Stimulated activated CD4-positive, alpha-beta T cell treated with anti-CD3 and anti-CD28 coated beads, Interleukin-2, amount 100 ng/mL, for 4 hours (primary cell): ENCODE measurements around the gene PDE1A.
"Not testable (repeated sequence)": the region's sequence is repeated elsewhere in the genome, so short reads cannot be mapped to it uniquely, and the experiment has no call there.

ENCODE experiments used
- DNase-seq: peaks from one replicate; pipeline ENCODE4 v3.0.0-alpha.2; 2020; ENCODE audit warnings: low read depth

Gene PDE1A

DNA sequence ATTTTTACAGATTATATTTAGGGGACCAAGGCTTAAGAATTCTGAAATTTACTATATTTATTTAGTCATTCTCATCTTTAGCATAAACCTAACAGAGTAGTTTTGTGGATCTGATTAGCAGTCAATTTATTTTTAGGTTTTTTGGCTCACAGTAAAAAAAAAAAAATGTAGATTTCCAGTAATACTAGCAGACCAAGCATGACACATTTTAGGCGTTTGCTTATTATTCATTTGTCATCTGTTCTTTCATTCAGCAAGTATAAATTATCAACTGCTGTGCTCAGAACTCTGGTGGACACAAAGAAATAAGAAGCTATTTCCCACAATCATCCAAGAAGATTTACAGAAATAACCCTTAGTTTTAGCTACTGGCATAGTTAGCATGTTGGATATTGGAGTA lies 20.6 kb downstream of the PDE1A start:
- DNase-seq, result no peak

DNA sequence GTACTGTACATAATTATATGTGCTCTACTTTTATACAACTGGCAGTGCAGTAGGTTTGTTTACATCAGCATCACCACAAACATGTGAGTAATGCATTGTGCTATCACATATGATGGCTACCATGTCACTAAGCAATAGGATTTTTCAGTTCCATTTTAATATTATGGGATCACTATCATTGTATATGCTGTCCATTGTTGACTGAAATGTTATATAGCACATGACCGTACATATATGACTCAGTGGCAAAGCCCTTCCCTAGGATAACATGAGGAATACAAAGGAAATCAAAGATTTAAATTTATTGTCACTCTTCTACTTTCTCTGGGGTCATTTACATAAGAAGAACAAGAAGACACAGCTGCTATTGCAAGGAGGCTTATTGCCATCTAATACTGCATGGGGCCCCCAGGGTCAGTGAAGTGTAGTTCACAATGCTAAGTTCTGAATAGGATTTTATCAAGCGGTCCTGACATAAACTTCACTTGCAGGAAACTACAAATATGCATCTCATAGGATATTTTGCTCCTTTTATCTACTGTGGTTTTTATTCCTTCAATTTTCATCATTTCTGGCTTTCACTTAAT lies 21.8 kb downstream of the PDE1A start:
- no peak for DNase-seq

GRCh38 chr2:182404092-182404491 lies 22.7 kb downstream of the PDE1A start:
- DNase-seq, result no peak

GRCh38 chr2:182393270-182393760 lies 33.5 kb downstream of the PDE1A start:
- DNase-seq, result no peak

- DNase-seq, result no peak
These were observed 35.4 kb downstream of the PDE1A start for GRCh38 chr2:182391443-182391842.

GRCh38 chr2:182386267-182386880 lies 40.5 kb downstream of the PDE1A start:
- not testable (repeated sequence) for DNase-seq

GRCh38 chr2:182384860-182385259 lies 42.0 kb downstream of the PDE1A start:
- no peak for DNase-seq

DNA sequence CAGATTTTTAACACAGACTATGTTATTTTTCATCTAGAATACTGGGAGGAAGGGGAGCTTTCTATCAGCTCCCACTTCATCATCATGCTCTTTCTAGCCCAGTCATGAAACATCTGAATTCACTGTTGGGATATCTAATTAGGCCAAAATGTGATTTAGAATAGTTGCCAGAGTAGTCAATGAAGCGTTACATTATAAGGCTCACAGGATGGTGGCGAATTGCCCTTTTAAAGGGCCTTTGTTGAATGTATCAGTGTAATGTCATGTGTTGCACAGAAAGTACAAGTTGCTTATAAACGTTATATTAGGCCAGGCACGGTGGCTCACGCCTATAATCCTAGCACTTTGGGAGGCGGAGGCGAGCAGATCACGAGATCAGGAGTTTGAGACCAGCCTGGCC lies 45.6 kb downstream of the PDE1A start:
- no peak for DNase-seq

- DNase-seq, result no peak
These were observed 47.6 kb downstream of the PDE1A start for GRCh38 chr2:182379241-182379640.

GRCh38 chr2:182378759-182379158 lies 48.1 kb downstream of the PDE1A start:
- no peak for DNase-seq

GRCh38 chr2:182377467-182377866 lies 49.4 kb downstream of the PDE1A start:
- DNase-seq, result no peak

DNA sequence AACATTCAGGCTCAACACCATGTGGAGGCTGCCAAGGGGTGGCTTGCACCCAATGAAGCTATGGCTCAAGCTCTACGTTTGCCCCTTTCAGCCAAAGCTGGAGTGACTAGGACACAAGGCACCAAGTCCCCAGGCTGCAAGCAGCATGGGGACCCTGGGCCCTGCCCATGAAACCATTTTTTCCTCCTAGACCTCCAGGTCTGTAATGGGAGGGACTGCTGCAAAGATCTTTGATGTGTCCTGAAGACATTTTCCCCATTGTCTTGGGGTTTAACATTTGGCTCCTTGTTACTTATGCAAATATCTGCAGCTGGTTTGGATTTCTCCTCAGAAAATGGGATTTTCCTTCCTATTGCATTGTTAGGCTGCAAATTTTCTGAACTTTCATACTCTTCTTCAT lies 51.0 kb downstream of the PDE1A start:
- no peak for DNase-seq

DNA sequence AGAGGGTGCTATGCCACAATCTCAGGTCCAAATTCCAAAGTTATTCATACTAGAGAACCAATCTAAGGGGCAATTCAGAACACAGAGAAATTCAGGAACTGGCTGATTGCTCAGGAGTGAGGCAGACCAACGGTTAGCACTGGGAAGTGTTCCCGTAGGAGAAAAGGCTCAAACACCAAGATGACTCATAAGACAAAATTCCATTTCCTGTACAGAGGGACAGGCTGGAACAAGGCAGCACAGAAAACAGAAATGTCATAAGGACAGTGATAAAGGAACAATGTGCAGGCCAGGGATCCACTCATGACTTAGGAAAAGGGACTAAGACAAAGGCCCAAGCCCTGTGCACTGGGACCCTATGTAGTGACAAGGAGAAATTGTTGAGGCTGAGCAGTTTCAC lies 54.2 kb downstream of the PDE1A start:
- DNase-seq, result no peak

DNA sequence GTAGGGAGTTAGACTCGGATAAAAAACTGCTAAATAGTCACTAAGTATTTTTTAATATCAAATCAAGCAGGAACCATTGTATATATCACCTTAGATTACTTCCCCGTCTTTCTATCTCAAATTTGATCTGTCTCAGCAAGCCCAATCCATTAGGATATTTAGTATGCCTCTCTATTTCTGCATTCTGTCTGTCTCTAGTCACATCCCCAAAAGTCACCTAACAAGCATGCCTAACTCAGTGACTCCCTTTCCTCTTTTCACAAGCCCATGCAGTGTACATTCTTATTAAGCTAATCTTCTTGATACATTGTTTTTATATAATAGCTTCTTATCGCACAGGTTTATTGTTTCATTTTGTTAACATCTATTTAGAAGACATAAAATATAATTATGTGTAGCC lies 57.8 kb downstream of the PDE1A start:
- DNase-seq, result no peak

DNA sequence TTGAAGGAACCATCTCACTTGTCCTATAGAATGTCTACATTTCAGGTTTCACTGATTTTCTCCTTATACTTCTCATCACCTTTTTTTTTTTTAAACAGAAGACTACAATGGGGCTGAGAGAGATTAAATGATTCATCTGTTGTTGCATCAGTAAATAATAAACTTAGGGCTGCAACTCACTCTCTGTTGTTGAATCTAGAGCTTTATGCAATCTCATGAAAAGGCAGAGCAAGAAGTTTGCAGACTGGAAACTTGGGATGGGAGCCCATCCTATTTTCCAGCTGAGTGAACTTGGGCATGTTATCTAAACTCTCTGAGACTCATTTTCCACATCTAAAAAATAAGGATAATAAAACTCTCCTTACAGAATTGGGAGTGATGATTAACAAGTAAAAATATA lies 58.4 kb downstream of the PDE1A start:
- no peak for DNase-seq

- no peak for DNase-seq
These were observed 59.4 kb downstream of the PDE1A start for GRCh38 chr2:182367401-182367800.

- no peak for DNase-seq
These were observed 60.2 kb downstream of the PDE1A start for GRCh38 chr2:182366628-182367027.

- no peak for DNase-seq
These were observed 61.0 kb downstream of the PDE1A start for GRCh38 chr2:182365855-182366254.

DNA sequence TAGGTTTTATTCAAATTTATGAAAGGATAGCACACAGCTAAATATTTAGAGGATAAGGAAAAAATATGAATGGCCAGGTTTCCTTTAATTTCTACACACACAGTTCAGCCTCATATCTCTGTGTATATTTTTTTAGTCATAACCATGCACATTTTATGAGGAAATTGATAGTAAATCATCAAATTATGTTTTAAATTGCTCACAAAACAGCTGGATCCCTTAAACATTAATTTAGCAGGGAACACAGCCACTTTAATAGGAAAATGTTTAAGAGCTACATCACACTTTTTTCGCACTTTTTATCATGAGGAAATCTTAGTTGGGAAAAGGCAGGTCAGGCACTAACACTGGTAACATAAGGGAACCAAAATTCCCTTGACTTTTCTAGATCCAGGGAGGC lies 65.4 kb downstream of the PDE1A start:
- DNase-seq, result no peak

- DNase-seq, result no peak
These were observed 66.1 kb downstream of the PDE1A start for GRCh38 chr2:182360663-182361260.

GRCh38 chr2:182359990-182360662 lies 66.7 kb downstream of the PDE1A start:
- no peak for DNase-seq

DNA sequence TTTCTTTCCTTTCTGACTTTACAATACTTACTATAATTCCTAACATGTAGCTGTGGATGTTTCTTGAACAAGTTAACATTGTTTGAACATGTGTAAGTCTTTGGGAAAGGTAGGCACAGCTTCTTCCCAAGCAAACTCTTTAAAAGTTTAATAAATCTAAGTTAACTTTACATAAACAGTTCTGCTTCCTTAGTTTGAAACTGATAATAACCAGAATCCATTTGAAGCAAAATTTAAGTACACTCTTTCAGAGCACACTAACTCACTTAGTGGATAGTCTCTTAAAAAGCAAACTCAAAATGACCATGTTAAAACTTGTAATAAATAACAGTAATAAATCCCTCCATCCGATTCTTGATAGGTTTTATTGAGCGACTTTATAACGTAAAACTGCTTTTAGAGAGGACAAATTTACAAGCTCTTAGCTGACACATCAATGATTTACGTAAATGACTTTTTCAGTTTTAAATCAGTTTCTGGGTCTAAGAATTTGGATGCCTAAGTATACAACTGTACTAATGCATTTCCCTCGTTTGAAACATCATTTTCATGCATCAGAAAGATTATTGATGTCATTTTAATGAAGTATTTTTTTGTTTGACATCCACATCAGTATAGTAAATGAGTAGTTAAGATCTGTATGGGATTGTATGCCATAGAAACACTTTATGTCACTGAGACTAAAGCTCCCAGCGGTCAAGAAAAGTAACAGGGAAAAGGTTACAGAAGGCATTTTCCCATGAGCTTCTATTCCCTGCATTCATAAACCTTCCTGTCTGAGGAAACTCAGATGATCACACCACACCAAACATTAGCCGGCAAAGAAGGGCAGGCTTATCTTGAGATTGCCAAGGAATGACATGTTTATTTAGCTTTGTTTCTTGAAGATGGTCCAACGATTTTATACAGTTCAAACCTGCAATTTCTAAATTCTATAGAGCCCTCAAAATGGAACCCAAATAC lies 67.5 kb downstream of the PDE1A start:
- no peak for DNase-seq
